PFSK-1 (cell line): ENCODE data around the gene FAM13C.

Experiments
- FOXP2 ChIP-seq: optimal IDR thresholded peaks from 2 replicates; pipeline ENCODE3; 2011; ENCODE audit warnings: borderline replicate concordance, control low read depth, inconsistent platforms; ENCODE audit not compliant: insufficient read depth; ENCODE audit errors: extremely low read length, extremely low read depth
- POLR2AphosphoS5 ChIP-seq: IDR thresholded peaks from 2 replicates; pipeline ENCODE4 v1.6.1; 2012; ENCODE audit warnings: low read depth, mild to moderate bottlenecking, control low read depth, low read length, moderate library complexity
- REST ChIP-seq, 2 experiments: IDR thresholded peaks; 2 replicates each; pipeline versions ENCODE4 v1.6.1 to v1.8.0; 2011 to 2012; ENCODE audit warnings: low read depth in 2 of 2, low read length in 2 of 2, control low read depth in 1 of 2, inconsistent platforms in 1 of 2, mild to moderate bottlenecking in 1 of 2, moderate library complexity in 1 of 2; ENCODE audit not compliant: insufficient read depth in 1 of 2
- SIN3A ChIP-seq: IDR thresholded peaks from 2 replicates; pipeline ENCODE4 v1.6.1; 2012; ENCODE audit warnings: mild to moderate bottlenecking, low read length, moderate library complexity, borderline replicate concordance; ENCODE audit not compliant: insufficient read depth
- TAF1 ChIP-seq: IDR thresholded peaks from 2 replicates; pipeline ENCODE4 v1.6.1; 2012; ENCODE audit warnings: low read length, control low read depth, borderline replicate concordance; ENCODE audit not compliant: insufficient read depth

FAM13C gene

GRCh38 chr10:59244871-59245270 is 117.5 kb downstream of the FAM13C start:
- TF ChIP-seq REST (IDR thresholded peaks at IDR 0.05; ENCODE audit: insufficient read depth in 1 of 2, low read depth in 2 of 2, low read length in 2 of 2), result no peak
- TF ChIP-seq TAF1, result no peak
- no peak for TF ChIP-seq FOXP2
- TF ChIP-seq SIN3A, result no peak
- no peak for TF ChIP-seq POLR2AphosphoS5

- no peak for TF ChIP-seq TAF1
- TF ChIP-seq FOXP2, result no peak
- no peak for TF ChIP-seq POLR2AphosphoS5
- TF ChIP-seq REST (IDR thresholded peaks at IDR 0.05; ENCODE audit: insufficient read depth in 1 of 2, low read depth in 2 of 2, low read length in 2 of 2), result no peak
- no peak for TF ChIP-seq SIN3A
These were observed 118.6 kb downstream of the FAM13C start for GRCh38 chr10:59243611-59244195.

GRCh38 chr10:59242991-59243390 is 119.4 kb downstream of the FAM13C start:
- no peak for TF ChIP-seq REST (IDR thresholded peaks at IDR 0.05; ENCODE audit: insufficient read depth in 1 of 2, low read depth in 2 of 2, low read length in 2 of 2)
- TF ChIP-seq SIN3A, result no peak
- no peak for TF ChIP-seq POLR2AphosphoS5
- no peak for TF ChIP-seq FOXP2
- no peak for TF ChIP-seq TAF1

- TF ChIP-seq FOXP2 (no peak), POLR2AphosphoS5 (no peak), TAF1 (no peak), REST (IDR thresholded peaks at IDR 0.05; ENCODE audit: insufficient read depth in 1 of 2, low read depth in 2 of 2, low read length in 2 of 2) (no peak), SIN3A (no peak)
These were observed 120.3 kb downstream of the FAM13C start for GRCh38 chr10:59242057-59242456.

GRCh38 chr10:59240582-59241183 is 121.7 kb downstream of the FAM13C start:
- TF ChIP-seq REST (IDR thresholded peaks at IDR 0.05; ENCODE audit: insufficient read depth in 1 of 2, low read depth in 2 of 2, low read length in 2 of 2), result no peak
- TF ChIP-seq SIN3A, result no peak
- TF ChIP-seq POLR2AphosphoS5, result no peak
- no peak for TF ChIP-seq TAF1
- no peak for TF ChIP-seq FOXP2
